Left lung (tissue), 10 donors: ENCODE results near the gene ZNF511. TPM values are rescaled to one million over a fixed set of nuclear protein-coding genes. Genes with fewer than 3 reads are reported as not detected.

Experiments
- ATAC-seq: fragments of 200-7000 bp; cut with Tn5 transposase; one replicate; pipeline ENCODE4 v1.9.1; 2020; ENCODE audit warnings: moderate library complexity
- DNase-seq, 4 donors: peaks; one replicate each; pipeline ENCODE4 v3.0.0-alpha.2; 2013 to 2020
- H3K27ac ChIP-seq, 2 donors: fragments of 200-600 bp; sonication (generic) in 1 of 2; one replicate each; pipeline versions ENCODE4 v1.5.0 to v1.8.0; 2020 to 2021
- H3K27me3 ChIP-seq, 2 donors: fragments of 200-600 bp; sonication (generic) in 1 of 2; one replicate each; pipeline versions ENCODE4 v1.5.0 to v1.8.0; 2020 to 2021
- H3K36me3 ChIP-seq, 2 donors: fragments of 200-600 bp; sonication (generic) in 1 of 2; one replicate each; pipeline versions ENCODE4 v1.5.0 to v1.8.0; 2020 to 2021
- H3K4me1 ChIP-seq, 2 donors: fragments of 200-600 bp; one replicate each; pipeline ENCODE4 v1.8.0; 2021
- H3K4me3 ChIP-seq, 2 donors: fragments of 200-600 bp; sonication (generic) in 1 of 2; one replicate each; pipeline versions ENCODE4 v1.5.0 to v1.8.0; 2020 to 2021; ENCODE audit warnings: mild to moderate bottlenecking in 1 of 2
- H3K9me3 ChIP-seq, 2 donors: fragments of 200-600 bp; sonication (generic) in 1 of 2; one replicate each; pipeline versions ENCODE4 v1.5.0 to v1.8.0; 2020 to 2021
- intact Hi-C, 2 donors: fragments of 100-400 bp; cut with DNase I; formaldehyde crosslinking; loops; one replicate each; pipeline versions ENCODE4 v1.11.2 to v1.14.2; 2022
- polyA plus RNA-seq, 6 donors: library from polyadenylated mRNA; unstranded; fragments of 120-200 nt; gene quantifications; one replicate each; pipeline ENCODE4 v1.2.1, GENCODE V29; 2013; ENCODE audit not compliant: insufficient read length in 6 of 6
- total RNA-seq, 2 donors: library from RNA; stranded (reverse); fragmentation: NEBNext Ultra II Directional; extraction: Animal tissue kit (Norgen Biotek cat#: 25700); gene quantifications; one replicate each; pipeline ENCODE4 v1.2.1, GENCODE V29; 2021
- TF ChIP-seq, protein P1 (sequence below), 2 donors: fragments of 200-600 bp; sonication (generic) in 1 of 2; IDR thresholded peaks; one replicate each; pipeline versions ENCODE4 v1.5.0 to v1.8.0; 2021; ENCODE audit warnings: antibody characterized with exemption in 2 of 2
- donor health status: DM: no; HTN: yes; CAD: no.
- donor health status: DM: no; HTN: no; CAD: no.

The ZNF511 gene
- total and polyA plus RNA-seq, 8 donors = 34.3 to 48.5 (median 42.3) TPM

DNA sequence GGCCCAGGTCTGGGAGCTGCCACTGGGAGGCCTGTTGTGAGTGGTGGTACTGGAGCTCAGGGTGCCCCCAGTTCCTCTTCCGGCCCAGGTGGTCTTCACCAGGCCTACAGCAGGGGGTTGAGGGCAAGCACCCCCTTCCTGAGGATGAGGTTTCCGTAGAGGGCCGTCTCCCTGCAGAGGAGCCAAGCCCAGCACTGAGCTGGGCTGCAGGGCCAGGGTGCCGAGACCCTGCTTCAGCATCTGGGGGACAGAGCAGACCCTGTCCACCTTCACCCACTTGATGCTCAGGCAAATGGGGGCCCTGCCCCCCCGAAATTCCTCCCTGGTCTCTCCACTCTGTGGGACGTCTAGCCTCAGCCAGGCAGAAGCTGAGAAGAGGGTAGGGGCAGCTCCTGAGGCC lies 46.6 kb downstream of the ZNF511 start:
- Histone ChIP-seq H3K9me3 (no peaks in the 10 kb centered on the region), H3K36me3 (peaks cover 0 to 10% of the 10 kb centered on the region in 2 donors), H3K4me3 (no peak overlapping the region), H3K27me3 (peaks cover 0 to 33% of the 10 kb centered on the region in 2 donors), H3K27ac (no peak overlapping the region), H3K4me1 (peaks cover 6 to 15% of the 10 kb centered on the region in 2 donors)
- intact Hi-C loops = no loop called here
- DNase-seq (peak in 1 of 4 donors; percentile 54), ATAC-seq (no peak)
- TF ChIP-seq, protein P1, sequence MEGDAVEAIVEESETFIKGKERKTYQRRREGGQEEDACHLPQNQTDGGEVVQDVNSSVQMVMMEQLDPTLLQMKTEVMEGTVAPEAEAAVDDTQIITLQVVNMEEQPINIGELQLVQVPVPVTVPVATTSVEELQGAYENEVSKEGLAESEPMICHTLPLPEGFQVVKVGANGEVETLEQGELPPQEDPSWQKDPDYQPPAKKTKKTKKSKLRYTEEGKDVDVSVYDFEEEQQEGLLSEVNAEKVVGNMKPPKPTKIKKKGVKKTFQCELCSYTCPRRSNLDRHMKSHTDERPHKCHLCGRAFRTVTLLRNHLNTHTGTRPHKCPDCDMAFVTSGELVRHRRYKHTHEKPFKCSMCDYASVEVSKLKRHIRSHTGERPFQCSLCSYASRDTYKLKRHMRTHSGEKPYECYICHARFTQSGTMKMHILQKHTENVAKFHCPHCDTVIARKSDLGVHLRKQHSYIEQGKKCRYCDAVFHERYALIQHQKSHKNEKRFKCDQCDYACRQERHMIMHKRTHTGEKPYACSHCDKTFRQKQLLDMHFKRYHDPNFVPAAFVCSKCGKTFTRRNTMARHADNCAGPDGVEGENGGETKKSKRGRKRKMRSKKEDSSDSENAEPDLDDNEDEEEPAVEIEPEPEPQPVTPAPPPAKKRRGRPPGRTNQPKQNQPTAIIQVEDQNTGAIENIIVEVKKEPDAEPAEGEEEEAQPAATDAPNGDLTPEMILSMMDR (IDR thresholded peaks at IDR 0.05) = no peak

DNA sequence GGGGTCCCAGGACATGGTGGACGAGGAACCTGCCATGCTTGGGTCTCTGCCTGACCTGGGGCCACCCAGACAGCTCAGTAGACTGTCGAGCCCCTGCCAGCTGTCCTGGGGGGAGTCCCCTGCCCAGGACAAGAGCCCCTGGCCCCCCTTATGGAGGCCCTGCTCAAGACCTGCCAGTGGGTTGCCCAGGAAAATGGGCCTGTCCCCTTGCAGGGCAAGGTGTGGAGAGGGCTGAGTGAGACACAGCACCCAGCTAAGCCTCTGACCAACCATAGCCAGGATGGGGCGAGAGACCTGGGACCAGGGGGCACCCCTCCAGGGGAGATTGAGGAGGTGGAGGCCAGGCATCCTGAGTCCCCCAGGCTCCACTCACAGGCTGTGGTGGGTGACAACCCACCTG lies 47.3 kb downstream of the ZNF511 start:
- Histone ChIP-seq H3K9me3 (no peaks in the 10 kb centered on the region), H3K4me1 (peaks cover 6 to 15% of the 10 kb centered on the region in 2 donors), H3K27ac (no peak overlapping the region), H3K4me3 (no peak overlapping the region), H3K36me3 (peaks cover 0 to 10% of the 10 kb centered on the region in 2 donors), H3K27me3 (peaks cover 0 to 26% of the 10 kb centered on the region in 2 donors)
- ATAC-seq (no peak), DNase-seq (no peak)
- TF ChIP-seq, protein P1 (IDR thresholded peaks at IDR 0.05) = no peak
- intact Hi-C loops = no loop called here

DNA sequence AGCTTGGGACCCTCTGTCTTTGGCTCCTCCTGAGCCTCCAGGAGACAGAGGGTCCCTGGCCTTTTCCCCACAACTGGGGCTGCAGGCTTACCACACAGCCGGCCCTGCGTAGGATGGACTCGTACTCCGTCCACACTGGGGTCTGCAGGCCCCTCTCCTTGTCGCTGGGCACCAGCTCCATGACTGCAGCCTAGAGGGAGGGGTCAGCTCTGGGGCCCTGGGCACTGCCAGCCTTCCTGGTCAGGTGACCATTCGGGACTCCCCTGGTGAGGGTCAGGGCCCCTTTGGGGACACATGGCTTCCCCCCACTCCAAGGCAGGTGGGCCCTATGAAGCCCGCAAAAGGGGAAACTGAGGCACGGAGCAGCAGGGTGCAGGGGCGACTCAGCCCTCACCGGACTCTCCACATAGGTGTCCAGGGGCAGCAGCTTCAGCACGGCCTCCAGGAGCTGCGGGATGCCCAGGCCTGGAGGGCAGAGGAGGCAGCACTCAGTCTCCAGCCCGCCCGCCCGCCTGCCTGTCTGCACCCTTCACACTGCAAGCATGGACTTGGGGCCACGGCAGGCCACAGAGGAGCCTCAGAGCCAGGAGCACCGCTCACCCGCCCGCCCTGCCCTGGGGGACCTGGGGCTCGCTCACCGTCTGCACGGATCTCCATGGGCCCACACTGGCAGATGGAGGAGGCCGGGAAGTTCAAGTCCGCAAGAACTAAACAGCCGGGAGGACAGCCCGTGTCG lies 48.0 kb downstream of the ZNF511 start:
- TF ChIP-seq, protein P1 (IDR thresholded peaks at IDR 0.05) = no peak
- peak overlapping the region in 1 of 2 donors; percentile 78 for H3K27ac ChIP-seq
- DNase-seq (no peak), ATAC-seq (no peak)
- peak overlapping the region; percentile 40 to 55 for H3K4me3 ChIP-seq
- H3K9me3 ChIP-seq = no peaks in the 10 kb centered on the region
- peaks cover 0 to 19% of the 10 kb centered on the region in 2 donors for H3K27me3 ChIP-seq
- peaks cover 0 to 11% of the 10 kb centered on the region in 2 donors for H3K36me3 ChIP-seq
- peaks cover 6 to 15% of the 10 kb centered on the region in 2 donors for H3K4me1 ChIP-seq
- intact Hi-C loops = no loop called here

DNA sequence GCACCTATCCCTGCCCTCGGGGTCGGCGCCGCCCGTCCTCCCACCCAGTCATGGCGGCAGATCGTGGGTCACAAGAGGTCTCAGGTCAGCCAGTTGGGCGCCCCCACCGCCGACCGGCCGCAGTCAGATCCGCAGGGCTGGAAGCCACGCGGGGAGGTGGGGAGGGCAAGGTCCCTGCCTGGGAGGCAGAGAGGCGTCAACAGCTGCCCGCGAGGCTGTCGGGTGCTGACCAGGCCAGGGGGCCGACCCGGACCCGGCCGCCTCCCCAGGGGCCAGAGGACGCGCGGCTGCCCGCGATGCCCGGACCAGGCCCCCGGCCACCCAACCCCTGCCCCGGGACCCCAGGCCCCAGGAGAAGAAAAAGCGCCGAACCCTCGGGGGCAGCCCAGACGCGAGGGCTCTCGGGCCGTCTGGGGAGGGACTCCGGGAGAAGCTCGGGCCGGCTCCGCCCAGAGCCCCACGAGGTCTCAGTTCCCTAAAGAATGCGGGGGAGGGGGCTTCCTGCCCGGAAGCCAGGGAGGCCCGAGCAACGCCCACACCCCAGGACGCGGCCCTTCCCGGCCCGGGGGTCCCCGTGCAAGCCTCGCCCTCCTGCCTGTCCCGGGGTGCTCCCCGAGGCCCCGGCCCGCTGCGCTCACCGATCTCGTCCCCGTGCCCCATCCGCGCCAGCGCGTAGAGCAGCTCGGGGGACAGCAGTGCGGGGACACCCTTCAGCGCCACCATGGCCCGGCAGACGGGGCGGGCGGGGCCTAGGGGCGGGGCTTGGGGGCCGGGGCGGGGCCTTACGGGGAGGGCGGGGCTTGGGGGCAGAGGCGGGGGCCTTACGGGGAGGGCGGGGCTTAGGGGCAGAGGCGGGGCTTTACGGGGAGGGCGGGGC lies 48.8 kb downstream of the ZNF511 start, which contains the start of gene FUOM:
Gene FUOM (minus strand): TSS at position 735 of the 877 bp plus-strand sequence. CDS start 12 bp downstream, at position 723.
- peaks cover 0 to 19% of the 10 kb centered on the region in 2 donors for H3K36me3 ChIP-seq
- intact Hi-C loops = no loop called here
- ATAC-seq (peak; percentile 87), DNase-seq (peak in 2 of 4 donors; percentile 60 to 90)
- H3K27me3 ChIP-seq = peaks cover 0 to 14% of the 10 kb centered on the region in 2 donors
- no peaks in the 10 kb centered on the region for H3K9me3 ChIP-seq
- TF ChIP-seq, protein P1 (IDR thresholded peaks at IDR 0.05) = no peak
- H3K4me1 ChIP-seq = peaks cover 6 to 15% of the 10 kb centered on the region in 2 donors
- peak within 1 kb of the TSS; percentile 40 to 55 for H3K4me3 ChIP-seq
- peak within 1 kb of the TSS in 1 of 2 donors; percentile 78 for H3K27ac ChIP-seq
